Activated T-cell treated with anti-CD3 and anti-CD28 coated beads, Interleukin-2, amount 50 U/mL, for 24 hours (primary cell): ENCODE data around the gene LENG1.
A peak's percentile ranks its signal among the peaks of the same experiment; 100 is the strongest.

Experiments used
- DNase-seq: peaks from one replicate; pipeline ENCODE4 v3.0.0-alpha.2; 2020
- H3K27ac Mint-ChIP-seq: 2 replicates; pipeline ENCODE4 v1.8.0; 2020; ENCODE audit warnings: mild to moderate bottlenecking, mixed read lengths
- H3K27me3 Mint-ChIP-seq: 2 replicates; pipeline ENCODE4 v1.8.0; 2020; ENCODE audit warnings: mixed read lengths
- H3K36me3 Mint-ChIP-seq: 2 replicates; pipeline ENCODE4 v1.8.0; 2020; ENCODE audit warnings: low read depth, mixed read lengths
- H3K4me1 Mint-ChIP-seq: 2 replicates; pipeline ENCODE4 v1.8.0; 2020; ENCODE audit warnings: low read depth, mixed read lengths
- H3K4me3 Mint-ChIP-seq: 2 replicates; pipeline ENCODE4 v1.8.0; 2020; ENCODE audit warnings: mild to moderate bottlenecking, moderate library complexity, mixed read lengths
- H3K9me3 Mint-ChIP-seq: 2 replicates; pipeline ENCODE4 v1.8.0; 2020; ENCODE audit warnings: mixed read lengths

Gene LENG1

GRCh38 chr19:54148158-54148557 is 11.4 kb downstream of the LENG1 start:
- H3K27me3 Mint-ChIP-seq, result no peaks in the 10 kb centered on the region
- H3K4me3 Mint-ChIP-seq, result no peak overlapping the region
- H3K27ac Mint-ChIP-seq, result no peak overlapping the region

GRCh38 chr19:54147676-54148075 is 11.8 kb downstream of the LENG1 start:
- Mint-ChIP-seq H3K4me1 (peaks cover 2% of the 10 kb centered on the region), H3K27me3 (no peaks in the 10 kb centered on the region), H3K27ac (no peak overlapping the region), H3K4me3 (no peak overlapping the region), H3K9me3 (no peaks in the 10 kb centered on the region), H3K36me3 (peaks cover 95% of the 10 kb centered on the region)
- no peak for DNase-seq

More at GRCh38 chr19:54148158-54148557, 11.4 kb downstream of the LENG1 start:
- no peak for DNase-seq
- no peaks in the 10 kb centered on the region for H3K9me3 Mint-ChIP-seq
- peaks cover 93% of the 10 kb centered on the region for H3K36me3 Mint-ChIP-seq
- H3K4me1 Mint-ChIP-seq, result peaks cover 2% of the 10 kb centered on the region

GRCh38 chr19:54145541-54146158 is 13.9 kb downstream of the LENG1 start:
- no peak overlapping the region for H3K27ac Mint-ChIP-seq
- no peak overlapping the region for H3K4me3 Mint-ChIP-seq
- peaks cover 94% of the 10 kb centered on the region for H3K36me3 Mint-ChIP-seq
- no peaks in the 10 kb centered on the region for H3K9me3 Mint-ChIP-seq
- peaks cover 10% of the 10 kb centered on the region for H3K4me1 Mint-ChIP-seq
- no peak for DNase-seq
- no peaks in the 10 kb centered on the region for H3K27me3 Mint-ChIP-seq

- Mint-ChIP-seq H3K27ac (peak overlapping the region; percentile 64), H3K4me3 (no peak overlapping the region), H3K4me1 (peaks cover 31% of the 10 kb centered on the region), H3K27me3 (no peaks in the 10 kb centered on the region), H3K9me3 (no peaks in the 10 kb centered on the region), H3K36me3 (peaks cover 89% of the 10 kb centered on the region)
- no peak for DNase-seq
Observed at GRCh38 chr19:54142166-54142780, 17.2 kb downstream of the LENG1 start.

- Mint-ChIP-seq H3K4me1 (peaks cover 37% of the 10 kb centered on the region), H3K4me3 (no peak overlapping the region), H3K27me3 (no peaks in the 10 kb centered on the region), H3K36me3 (peaks cover 80% of the 10 kb centered on the region), H3K9me3 (no peaks in the 10 kb centered on the region), H3K27ac (peak overlapping the region; percentile 56)
- no peak for DNase-seq
Observed at GRCh38 chr19:54141356-54141755, 18.2 kb downstream of the LENG1 start.

- Mint-ChIP-seq H3K36me3 (peaks cover 53% of the 10 kb centered on the region), H3K27me3 (no peaks in the 10 kb centered on the region), H3K4me3 (peak overlapping the region; percentile 92), H3K9me3 (no peaks in the 10 kb centered on the region), H3K27ac (peak overlapping the region; percentile 98), H3K4me1 (peaks cover 43% of the 10 kb centered on the region)
- DNase-seq, result peak; percentile 63
Observed at GRCh38 chr19:54138489-54139256, 20.8 kb downstream of the LENG1 start.

GRCh38 chr19:54137699-54138488 is 21.6 kb downstream of the LENG1 start, which contains the start of gene CNOT3:
CNOT3 (plus strand) TSS chr19:54137762; CDS start chr19:54142979, 5,217 bp downstream.
- no peaks in the 10 kb centered on the region for H3K9me3 Mint-ChIP-seq
- peak within 1 kb of the TSS; percentile 92 for H3K4me3 Mint-ChIP-seq
- peaks cover 43% of the 10 kb centered on the region for H3K4me1 Mint-ChIP-seq
- H3K27me3 Mint-ChIP-seq, result no peaks in the 10 kb centered on the region
- peaks cover 45% of the 10 kb centered on the region for H3K36me3 Mint-ChIP-seq
- peak; percentile 55 for DNase-seq
- peak within 1 kb of the TSS; percentile 98 for H3K27ac Mint-ChIP-seq

GRCh38 chr19:54136864-54137698 is 22.4 kb downstream of the LENG1 start:
- Mint-ChIP-seq H3K4me1 (peaks cover 43% of the 10 kb centered on the region), H3K9me3 (no peaks in the 10 kb centered on the region), H3K27me3 (no peaks in the 10 kb centered on the region), H3K36me3 (peaks cover 39% of the 10 kb centered on the region), H3K27ac (peak overlapping the region; percentile 95), H3K4me3 (peak overlapping the region; percentile 92)
- peak; percentile 98 for DNase-seq

- no peaks in the 10 kb centered on the region for H3K9me3 Mint-ChIP-seq
- H3K36me3 Mint-ChIP-seq, result peaks cover 38% of the 10 kb centered on the region
- peak overlapping the region; percentile 95 for H3K27ac Mint-ChIP-seq
- no peak for DNase-seq
- H3K27me3 Mint-ChIP-seq, result no peaks in the 10 kb centered on the region
- H3K4me3 Mint-ChIP-seq, result peak overlapping the region; percentile 92
- peaks cover 37% of the 10 kb centered on the region for H3K4me1 Mint-ChIP-seq
Observed at GRCh38 chr19:54136086-54136863, 23.2 kb downstream of the LENG1 start.

- H3K4me1 Mint-ChIP-seq, result peaks cover 18% of the 10 kb centered on the region
- DNase-seq, result no peak
- peaks cover 31% of the 10 kb centered on the region for H3K36me3 Mint-ChIP-seq
- peak overlapping the region; percentile 15 for H3K27ac Mint-ChIP-seq
- H3K27me3 Mint-ChIP-seq, result no peaks in the 10 kb centered on the region
- no peaks in the 10 kb centered on the region for H3K9me3 Mint-ChIP-seq
- H3K4me3 Mint-ChIP-seq, result no peak overlapping the region
Observed at GRCh38 chr19:54133957-54134590, 25.4 kb downstream of the LENG1 start.

GRCh38 chr19:54133312-54133956 is 26.1 kb downstream of the LENG1 start:
- Mint-ChIP-seq H3K27me3 (no peaks in the 10 kb centered on the region), H3K27ac (no peak overlapping the region)

GRCh38 chr19:54129617-54129996 is 29.9 kb downstream of the LENG1 start:
- Mint-ChIP-seq H3K27me3 (no peaks in the 10 kb centered on the region), H3K27ac (no peak overlapping the region), H3K9me3 (no peaks in the 10 kb centered on the region), H3K4me1 (no peaks in the 10 kb centered on the region), H3K36me3 (peaks cover 64% of the 10 kb centered on the region), H3K4me3 (no peak overlapping the region)
- DNase-seq, result no peak

More at GRCh38 chr19:54133312-54133956, 26.1 kb downstream of the LENG1 start:
- DNase-seq, result no peak
- Mint-ChIP-seq H3K4me3 (no peak overlapping the region), H3K36me3 (peaks cover 29% of the 10 kb centered on the region), H3K9me3 (no peaks in the 10 kb centered on the region), H3K4me1 (peaks cover 12% of the 10 kb centered on the region)
